ENCODE measurements around the gene BUD23.
"Not testable (repeated sequence)": the region's sequence is repeated elsewhere in the genome, so short reads cannot be mapped to it uniquely, and the experiment has no call there.

BUD23 gene

DNA sequence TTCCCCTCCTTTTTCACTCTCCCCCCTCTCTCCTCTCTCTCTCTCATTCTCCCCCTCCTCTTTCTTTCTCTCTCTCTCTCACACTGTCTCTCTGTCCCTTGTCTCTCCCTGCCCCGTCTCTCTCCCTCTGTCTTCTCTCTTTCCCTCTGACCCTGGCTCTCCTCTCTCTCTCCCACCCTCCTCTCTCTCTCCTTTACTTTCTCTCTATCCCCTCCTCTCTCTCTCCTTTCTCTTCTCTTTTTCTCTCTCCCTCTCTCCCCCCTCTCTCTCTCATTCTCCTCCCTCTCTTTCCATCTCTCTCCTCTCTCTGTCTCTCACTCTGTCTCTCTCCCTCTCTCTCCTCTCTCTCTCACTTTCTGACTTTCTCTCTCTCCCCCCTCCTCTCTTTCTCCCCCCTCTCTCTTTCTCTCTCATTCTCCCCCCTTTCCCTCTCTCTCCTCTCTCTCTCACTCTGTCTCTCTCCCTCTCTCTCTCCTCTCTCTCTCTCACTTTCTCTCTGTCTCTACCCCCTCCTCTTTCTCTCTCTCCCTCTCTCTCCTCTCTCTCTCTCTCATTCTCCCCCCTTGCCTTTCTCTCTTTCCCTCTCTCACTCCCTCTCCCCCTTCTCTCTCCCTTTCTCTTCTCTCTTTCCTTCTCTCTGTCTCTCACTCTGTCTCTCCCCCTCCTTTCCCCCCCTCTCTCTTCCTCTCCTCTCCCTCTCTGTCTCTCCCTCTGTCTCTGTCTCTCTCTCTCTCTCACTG is 34.6 kb upstream of the BUD23 start:
- FAIRE-seq (no peak), DNase-seq (ENCODE audit: insufficient read length) (no peak)
- no peak for TF ChIP-seq TAF1 (IDR thresholded peaks at IDR 0.05; ENCODE audit: borderline replicate concordance, low read depth, low read length)
- no peak for TF ChIP-seq POLR2AphosphoS5 (IDR thresholded peaks at IDR 0.05; ENCODE audit: low read depth, low read length)
- TF ChIP-seq POLR2A (IDR thresholded peaks at IDR 0.05; ENCODE audit: low read depth, low read length), result no peak

DNA sequence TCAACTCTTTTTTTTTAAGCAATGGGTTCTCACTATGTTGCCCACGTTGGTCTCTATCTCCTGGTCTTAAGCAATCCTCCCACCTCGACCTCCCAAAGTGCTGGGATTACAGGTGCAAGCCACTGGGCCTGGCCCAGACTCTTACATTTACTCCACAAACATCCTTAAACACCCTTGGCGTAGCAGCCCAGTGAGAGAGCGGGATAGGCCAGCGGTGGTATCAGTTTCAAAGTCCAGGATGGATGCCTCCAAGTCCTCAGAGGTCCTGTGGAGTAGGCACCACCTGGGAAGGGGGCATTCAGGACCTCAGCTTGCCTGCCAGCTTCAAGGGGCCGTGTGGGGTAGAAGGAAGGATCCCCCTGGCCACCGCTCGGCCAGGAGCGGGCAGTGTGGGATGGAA is 33.8 kb upstream of the BUD23 start:
- FAIRE-seq (no peak), DNase-seq (ENCODE audit: insufficient read length) (no peak)
- TF ChIP-seq TAF1 (IDR thresholded peaks at IDR 0.05; ENCODE audit: borderline replicate concordance, low read depth, low read length), result no peak
- TF ChIP-seq POLR2AphosphoS5 (IDR thresholded peaks at IDR 0.05; ENCODE audit: low read depth, low read length), result no peak
- TF ChIP-seq POLR2A (IDR thresholded peaks at IDR 0.05; ENCODE audit: low read depth, low read length), result no peak

DNA sequence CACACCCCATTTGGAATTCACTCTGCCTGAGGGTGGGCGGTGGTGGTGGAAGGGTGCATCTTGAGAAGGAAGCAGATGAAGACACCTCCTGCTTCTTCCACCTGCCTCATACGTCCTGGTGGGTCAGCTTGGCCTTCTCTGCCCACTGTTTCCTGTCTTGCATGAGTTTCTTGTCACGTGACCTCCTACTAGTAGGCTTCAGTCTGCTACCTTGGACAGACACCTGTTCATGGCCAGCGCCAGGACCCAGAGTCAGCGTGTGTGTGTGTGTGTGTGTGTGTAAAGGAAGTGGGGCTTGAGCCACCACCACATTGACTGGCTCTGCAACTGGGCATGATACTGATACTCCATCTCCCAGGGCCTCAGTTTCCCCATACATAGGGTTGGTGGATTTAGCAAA is 32.9 kb upstream of the BUD23 start:
- TF ChIP-seq POLR2AphosphoS5 (IDR thresholded peaks at IDR 0.05; ENCODE audit: low read depth, low read length) (no peak), POLR2A (IDR thresholded peaks at IDR 0.05; ENCODE audit: low read depth, low read length) (no peak), TAF1 (IDR thresholded peaks at IDR 0.05; ENCODE audit: borderline replicate concordance, low read depth, low read length) (no peak)
- FAIRE-seq, result no peak
- no peak for DNase-seq (ENCODE audit: insufficient read length)

DNA sequence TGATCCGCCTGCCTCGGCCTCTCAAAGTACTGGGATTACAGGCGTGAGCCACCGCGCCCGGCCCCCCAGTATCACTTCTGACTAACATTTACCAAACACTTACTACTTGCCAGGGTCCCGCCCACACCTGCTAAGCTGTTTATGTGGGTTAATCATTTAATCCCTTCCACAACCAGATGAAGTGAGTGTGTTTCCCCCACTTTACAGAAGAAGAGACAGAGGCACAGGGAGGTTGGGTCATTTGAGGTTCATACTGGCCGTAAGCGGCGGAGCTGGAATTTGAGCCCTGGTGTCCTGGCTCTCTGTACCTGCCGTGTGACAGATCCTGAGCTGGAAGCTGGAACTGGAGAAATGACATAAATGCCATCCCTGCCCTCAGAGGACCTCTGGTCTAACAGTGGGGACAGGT is 30.9 kb upstream of the BUD23 start:
- TF ChIP-seq TAF1 (IDR thresholded peaks at IDR 0.05; ENCODE audit: borderline replicate concordance, low read depth, low read length), result no peak
- TF ChIP-seq POLR2A (IDR thresholded peaks at IDR 0.05; ENCODE audit: low read depth, low read length), result no peak
- TF ChIP-seq POLR2AphosphoS5 (IDR thresholded peaks at IDR 0.05; ENCODE audit: low read depth, low read length), result no peak
- FAIRE-seq, result no peak

DNA sequence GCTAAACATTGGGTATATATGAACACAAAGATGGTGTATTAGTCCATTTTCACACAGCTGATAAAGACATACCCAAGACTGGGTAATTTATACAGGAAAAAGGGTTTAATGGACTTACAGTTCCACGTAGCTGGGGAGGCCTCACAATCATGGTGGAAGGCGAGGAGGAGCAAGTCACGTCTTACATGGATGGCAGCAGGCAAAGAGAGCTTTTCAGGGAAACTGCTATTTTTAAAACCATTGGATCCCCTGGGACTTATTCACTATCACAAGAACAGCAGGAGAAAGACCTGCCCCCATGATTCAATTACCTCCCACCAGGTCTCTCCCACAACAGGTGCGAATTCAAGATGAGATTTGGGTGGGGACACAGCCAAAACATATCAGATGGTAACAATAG is 28.1 kb upstream of the BUD23 start:
- not testable (repeated sequence) for FAIRE-seq; DNase-seq (ENCODE audit: insufficient read length)

More for the DNA sequence above, 30.9 kb upstream of the BUD23 start:
- no peak for DNase-seq (ENCODE audit: insufficient read length)

DNA sequence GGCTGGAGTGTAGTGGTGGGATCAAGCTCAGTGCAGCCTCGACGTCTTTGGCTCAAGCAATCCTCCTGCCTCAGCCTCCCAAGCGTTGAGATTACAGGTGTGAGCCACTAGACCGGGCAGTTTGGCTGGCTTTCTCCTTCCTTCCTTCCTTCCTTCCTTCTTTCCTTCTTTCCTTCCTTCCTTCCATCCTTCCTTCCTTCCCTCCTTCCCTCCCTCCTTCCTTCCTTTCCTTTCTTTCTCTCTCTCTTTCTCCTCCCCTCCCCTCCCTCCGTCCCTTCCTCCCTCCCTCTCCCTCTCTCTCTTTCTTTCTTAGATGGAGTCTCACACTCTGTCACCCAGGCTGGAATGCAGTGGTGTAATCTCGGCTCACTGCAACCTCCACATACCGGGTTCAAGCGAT is 23.4 kb upstream of the BUD23 start:
- no peak for TF ChIP-seq POLR2A (IDR thresholded peaks at IDR 0.05; ENCODE audit: low read depth, low read length)
- TF ChIP-seq POLR2AphosphoS5 (IDR thresholded peaks at IDR 0.05; ENCODE audit: low read depth, low read length), result no peak
- no peak for TF ChIP-seq TAF1 (IDR thresholded peaks at IDR 0.05; ENCODE audit: borderline replicate concordance, low read depth, low read length)
- no peak for FAIRE-seq
- no peak for DNase-seq (ENCODE audit: insufficient read length)

DNA sequence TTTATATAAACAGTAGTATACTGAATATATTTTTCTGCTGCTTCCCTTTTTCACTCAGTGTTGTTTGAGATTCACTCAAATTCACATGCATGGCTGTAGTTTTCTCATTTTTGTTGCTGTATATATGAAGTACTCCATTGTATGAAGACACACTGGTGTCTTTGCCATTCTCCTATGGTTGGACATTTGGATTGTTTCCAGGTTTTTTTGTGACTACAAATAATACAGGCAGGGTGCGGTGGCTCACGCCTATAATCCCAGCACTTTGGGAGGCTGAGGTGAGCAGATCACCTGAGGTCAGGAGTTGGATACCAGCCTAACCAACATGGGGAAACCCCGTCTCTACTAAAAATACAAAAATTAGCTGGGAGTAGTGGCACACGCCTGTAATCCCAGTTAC is 22.8 kb upstream of the BUD23 start:
- DNase-seq (ENCODE audit: insufficient read length); FAIRE-seq: not testable (repeated sequence)

DNA sequence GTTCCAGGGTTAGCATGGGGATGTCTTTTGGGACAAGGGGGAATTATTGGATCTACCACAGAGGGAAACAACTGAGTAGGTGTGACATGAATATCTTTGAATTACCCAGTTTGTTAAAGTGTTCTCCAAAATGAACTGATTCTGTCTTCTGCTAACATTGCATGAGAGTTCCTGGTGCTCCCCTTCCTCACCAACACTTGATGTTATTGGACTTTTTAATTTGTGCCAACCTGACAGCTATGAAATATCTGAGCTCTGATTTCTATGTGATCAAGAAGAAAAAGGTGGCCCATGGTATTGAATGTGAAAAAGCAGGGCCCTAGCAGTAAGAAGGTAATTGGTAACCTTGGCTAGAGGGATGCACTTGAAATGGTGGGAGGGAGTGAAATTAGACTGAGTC is 20.4 kb upstream of the BUD23 start:
- FAIRE-seq (no peak), DNase-seq (ENCODE audit: insufficient read length) (no peak)
- no peak for TF ChIP-seq POLR2A (IDR thresholded peaks at IDR 0.05; ENCODE audit: low read depth, low read length)

DNA sequence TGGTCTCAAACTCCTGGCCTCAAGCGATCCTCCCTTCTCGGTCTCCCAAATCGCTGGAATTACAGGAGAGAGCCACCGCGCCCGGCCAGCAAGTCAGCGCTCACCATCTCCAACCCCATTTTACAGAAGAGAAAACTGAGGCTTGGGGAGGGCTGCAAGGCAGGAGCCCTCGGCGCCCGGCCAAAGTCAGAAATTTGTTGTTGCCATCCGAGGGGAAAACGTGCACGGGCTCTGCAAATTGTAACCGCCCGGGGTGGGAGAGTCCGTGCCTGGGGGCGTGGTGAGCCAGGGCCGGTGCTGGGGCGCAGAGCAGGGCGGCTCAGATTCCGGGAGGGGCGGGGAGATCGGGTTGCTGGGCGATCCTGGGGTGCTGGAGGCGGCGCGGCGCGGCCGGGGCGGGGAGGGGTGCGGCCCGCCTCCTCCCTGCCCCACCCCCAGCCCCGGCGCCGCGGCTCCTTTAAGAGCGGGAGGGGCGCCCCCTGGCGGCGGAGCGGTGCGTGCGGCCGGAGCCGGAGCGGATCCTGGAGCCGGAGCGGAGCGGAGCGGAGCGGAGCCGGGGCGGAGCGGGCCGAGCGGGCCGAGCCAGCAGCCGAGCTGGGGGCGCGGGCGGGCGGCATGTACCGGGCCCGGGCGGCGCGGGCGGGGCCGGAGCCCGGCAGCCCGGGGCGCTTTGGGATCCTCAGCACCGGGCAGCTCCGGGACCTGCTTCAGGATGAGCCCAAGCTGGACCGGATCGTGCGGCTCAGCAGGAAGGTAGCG is 15.9 kb upstream of the BUD23 start, which contains the start of gene VPS37D:
TSS of gene VPS37D (plus strand) at position 488 of the 759 bp plus-strand sequence. CDS start at position 616, 128 bp downstream.
- no peak for TF ChIP-seq POLR2AphosphoS5 (IDR thresholded peaks at IDR 0.05; ENCODE audit: low read depth, low read length)
- no peak for TF ChIP-seq TAF1 (IDR thresholded peaks at IDR 0.05; ENCODE audit: borderline replicate concordance, low read depth, low read length)
- DNase-seq (ENCODE audit: insufficient read length), result peak; percentile 97
- FAIRE-seq, result peak; percentile 80

DNA sequence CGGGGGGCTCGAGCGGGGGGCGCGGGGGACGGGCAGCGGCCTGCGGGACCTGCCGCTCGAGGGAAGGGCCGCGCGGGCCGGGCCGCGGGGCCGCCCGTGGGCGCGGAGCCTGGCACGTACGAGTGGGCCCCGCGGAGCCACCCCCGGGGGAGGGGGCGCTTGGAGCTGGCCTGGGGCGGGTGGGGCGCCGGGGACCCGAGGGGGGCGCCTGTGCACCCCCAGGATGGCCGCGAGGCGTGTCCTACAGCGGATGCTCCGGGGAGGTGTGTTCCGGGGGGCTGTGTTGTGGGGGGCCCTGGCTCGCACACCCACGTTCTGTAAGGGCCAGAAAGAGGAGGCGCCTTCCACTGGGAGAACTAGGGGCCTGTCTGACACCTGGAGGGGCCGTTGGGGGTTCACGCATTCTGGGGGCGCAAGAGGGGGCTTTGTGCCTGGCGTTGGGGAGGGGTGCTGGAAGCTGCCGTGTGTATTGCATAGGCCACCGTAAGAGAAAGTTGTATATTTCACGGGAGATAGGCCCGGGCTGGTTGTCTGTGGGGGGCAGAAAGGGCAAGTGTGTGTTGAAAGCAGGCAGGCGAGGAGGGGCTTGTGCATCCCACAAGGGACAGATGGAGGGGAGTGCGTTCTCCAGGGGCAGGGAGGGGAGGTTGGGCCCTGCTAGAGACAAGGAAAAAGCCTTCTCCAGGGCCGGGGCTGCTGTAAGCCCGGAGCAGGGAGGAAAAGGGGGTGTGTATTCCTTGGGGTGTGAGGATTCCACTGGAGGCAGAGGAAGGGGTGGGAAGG is 15.1 kb upstream of the BUD23 start:
- TF ChIP-seq POLR2A (IDR thresholded peaks at IDR 0.05; ENCODE audit: low read depth, low read length) (no peak), TAF1 (IDR thresholded peaks at IDR 0.05; ENCODE audit: borderline replicate concordance, low read depth, low read length) (no peak), POLR2AphosphoS5 (IDR thresholded peaks at IDR 0.05; ENCODE audit: low read depth, low read length) (no peak)
- DNase-seq (ENCODE audit: insufficient read length) (no peak), FAIRE-seq (no peak)

DNA sequence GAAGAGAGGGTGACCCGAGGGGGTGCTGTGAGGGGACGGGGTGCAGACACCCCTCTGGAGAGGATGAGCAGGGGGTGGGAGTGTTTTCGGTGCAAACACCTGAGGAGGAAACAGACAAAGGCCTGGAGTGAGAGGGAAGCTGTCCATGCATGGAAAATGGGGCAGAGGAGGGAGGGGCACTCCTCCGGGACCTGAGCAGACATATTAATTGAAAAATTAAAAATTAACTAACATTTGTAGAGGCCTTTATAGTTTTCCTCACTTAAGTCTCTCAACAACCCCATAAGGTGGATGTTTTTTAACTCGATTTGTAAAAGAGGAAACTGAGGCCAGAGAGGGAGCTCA is 14.5 kb upstream of the BUD23 start:
- DNase-seq (ENCODE audit: insufficient read length) (no peak), FAIRE-seq (no peak)
- TF ChIP-seq POLR2A (IDR thresholded peaks at IDR 0.05; ENCODE audit: low read depth, low read length) (no peak), POLR2AphosphoS5 (IDR thresholded peaks at IDR 0.05; ENCODE audit: low read depth, low read length) (no peak), TAF1 (IDR thresholded peaks at IDR 0.05; ENCODE audit: borderline replicate concordance, low read depth, low read length) (no peak)

DNA sequence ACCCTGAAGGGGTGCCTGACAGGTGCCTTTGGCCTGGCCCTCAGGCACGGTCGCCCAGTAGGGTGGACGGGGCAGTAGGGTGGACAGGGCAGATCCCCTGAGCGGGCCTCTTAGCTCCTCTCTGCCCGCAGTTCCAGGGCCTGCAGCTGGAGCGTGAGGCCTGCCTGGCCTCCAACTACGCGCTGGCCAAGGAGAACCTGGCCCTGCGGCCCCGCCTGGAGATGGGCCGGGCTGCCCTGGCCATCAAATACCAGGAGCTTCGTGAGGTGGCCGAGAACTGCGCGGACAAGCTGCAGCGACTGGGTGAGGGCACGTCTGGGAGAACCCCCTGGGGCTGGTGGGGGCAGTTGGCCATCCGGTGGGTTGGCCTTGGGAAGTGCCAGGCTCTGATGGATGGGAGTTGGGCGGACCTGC is 14.1 kb upstream of the BUD23 start:
- TF ChIP-seq TAF1 (IDR thresholded peaks at IDR 0.05; ENCODE audit: borderline replicate concordance, low read depth, low read length), result no peak
- no peak for TF ChIP-seq POLR2AphosphoS5 (IDR thresholded peaks at IDR 0.05; ENCODE audit: low read depth, low read length)
- no peak for TF ChIP-seq POLR2A (IDR thresholded peaks at IDR 0.05; ENCODE audit: low read depth, low read length)
- FAIRE-seq (no peak), DNase-seq (ENCODE audit: insufficient read length) (no peak)

Data from GM12892 (cell line).